Measurements from ENCODE around the gene DOK7. TPM values are rescaled to one million over a fixed set of nuclear protein-coding genes. Genes with fewer than 3 reads are reported as not detected.

Gene DOK7, protein sequence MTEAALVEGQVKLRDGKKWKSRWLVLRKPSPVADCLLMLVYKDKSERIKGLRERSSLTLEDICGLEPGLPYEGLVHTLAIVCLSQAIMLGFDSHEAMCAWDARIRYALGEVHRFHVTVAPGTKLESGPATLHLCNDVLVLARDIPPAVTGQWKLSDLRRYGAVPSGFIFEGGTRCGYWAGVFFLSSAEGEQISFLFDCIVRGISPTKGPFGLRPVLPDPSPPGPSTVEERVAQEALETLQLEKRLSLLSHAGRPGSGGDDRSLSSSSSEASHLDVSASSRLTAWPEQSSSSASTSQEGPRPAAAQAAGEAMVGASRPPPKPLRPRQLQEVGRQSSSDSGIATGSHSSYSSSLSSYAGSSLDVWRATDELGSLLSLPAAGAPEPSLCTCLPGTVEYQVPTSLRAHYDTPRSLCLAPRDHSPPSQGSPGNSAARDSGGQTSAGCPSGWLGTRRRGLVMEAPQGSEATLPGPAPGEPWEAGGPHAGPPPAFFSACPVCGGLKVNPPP
- not detected for polyA plus RNA-seq (2013, experiment 1 of 4)
- polyA plus RNA-seq (2013, experiment 2 of 4) = 0.25 TPM
- polyA plus RNA-seq (2013, experiment 3 of 4) = 0.11 TPM
- polyA plus RNA-seq (2013, experiment 4 of 4) = 0.16 TPM

DNA sequence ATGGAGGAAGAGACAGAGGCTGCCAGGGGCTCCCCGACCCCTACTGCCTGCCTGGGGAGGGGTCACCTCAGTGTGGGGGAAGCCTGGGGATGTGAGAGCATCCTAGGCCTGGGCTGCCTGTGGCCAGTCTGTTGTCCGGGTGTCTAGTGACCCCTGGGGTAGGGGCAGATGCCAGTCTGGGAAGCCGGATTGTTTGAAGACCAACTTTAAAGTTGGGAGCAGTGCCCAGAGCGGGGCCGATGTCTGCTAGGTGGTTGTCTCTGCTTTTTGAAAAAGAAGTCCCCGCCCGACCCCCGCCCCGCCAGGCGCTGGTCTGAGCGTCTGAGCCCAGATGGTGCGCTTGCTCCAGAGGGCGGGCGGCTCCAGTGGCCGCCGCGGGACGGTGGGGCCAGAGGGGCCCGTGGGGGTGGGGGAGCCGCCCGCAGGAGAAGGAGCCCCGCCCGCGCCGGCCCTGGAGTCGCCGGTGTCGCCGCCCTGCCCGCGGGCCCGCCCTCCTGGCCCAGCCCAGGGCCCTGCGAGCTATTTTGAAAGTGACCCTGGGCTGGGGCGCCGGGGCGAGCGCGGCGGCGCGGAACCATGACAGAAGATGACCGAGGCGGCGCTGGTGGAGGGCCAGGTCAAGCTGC lies at the start of gene DOK7:
DOK7 (plus strand) TSS at position 517 of the 626 bp plus-strand sequence; CDS start at position 587, 70 bp downstream.
- WGBS, 2 experiments = 9% methylated on average over 44 of the region's 44 CpGs
- H3K4me3 ChIP-seq (ENCODE audit: insufficient read depth, low read depth, low read length) = peak within 1 kb of the TSS; percentile 16
- no peaks in the 10 kb centered on the region for H3K36me3 ChIP-seq (ENCODE audit: control insufficient read depth, insufficient read depth, low read length)
- no peaks in the 10 kb centered on the region for H3K9me3 ChIP-seq (ENCODE audit: control insufficient read depth, low read length)
- H3K27ac ChIP-seq (ENCODE audit: insufficient read depth, low read depth, low read length, poor library complexity, severe bottlenecking) = no peak within 1 kb of the TSS
- H3K4me1 ChIP-seq (ENCODE audit: control insufficient read depth, insufficient read depth, low read length) = peaks cover 10% of the 10 kb centered on the region
- H3K27me3 ChIP-seq (ENCODE audit: control insufficient read depth, insufficient read depth, low read length, poor library complexity, severe bottlenecking) = peaks cover 44% of the 10 kb centered on the region

DNA sequence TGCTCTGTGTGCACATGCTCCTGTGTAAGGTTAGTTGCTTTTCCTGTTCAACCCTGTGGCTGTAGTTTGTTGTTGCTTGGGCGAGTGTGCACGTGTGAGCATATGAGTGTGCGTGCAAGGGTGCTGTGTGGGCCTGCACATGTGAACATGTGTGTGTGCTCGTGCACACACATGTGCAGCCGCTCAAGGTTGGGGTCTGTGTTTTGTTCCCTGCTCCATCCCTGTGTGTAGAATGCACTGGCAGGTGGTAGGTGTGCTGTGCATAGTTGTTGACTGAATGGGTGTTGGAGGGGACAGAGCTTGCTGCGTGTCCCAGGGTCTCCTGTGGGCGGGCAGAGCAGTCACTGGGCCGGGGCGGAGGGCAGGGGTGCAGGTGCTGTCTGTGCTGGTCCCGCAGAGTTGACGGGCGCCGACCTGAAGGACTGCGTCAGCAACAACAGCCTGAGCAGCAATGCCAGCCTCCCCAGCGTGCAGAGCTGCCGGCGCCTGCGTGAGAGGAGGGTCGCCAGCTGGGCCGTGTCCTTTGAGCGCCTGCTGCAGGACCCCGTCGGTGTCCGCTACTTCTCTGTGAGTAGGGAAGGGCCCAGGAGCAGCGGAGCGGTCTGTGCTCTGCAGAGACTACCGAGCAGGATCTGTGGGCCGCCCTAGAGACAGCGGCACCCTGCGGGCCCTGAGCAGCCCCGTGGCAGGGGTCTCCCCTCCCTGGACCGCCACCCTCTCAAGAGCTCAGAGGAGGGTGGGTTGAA lies 49.3 kb upstream of the DOK7 start:
- Histone ChIP-seq H3K4me1 (ENCODE audit: control insufficient read depth, insufficient read depth, low read length) (peaks cover 26% of the 10 kb centered on the region), H3K27ac (ENCODE audit: insufficient read depth, low read depth, low read length, poor library complexity, severe bottlenecking) (peak overlapping the region; percentile 61), H3K9me3 (ENCODE audit: control insufficient read depth, low read length) (no peaks in the 10 kb centered on the region), H3K36me3 (ENCODE audit: control insufficient read depth, insufficient read depth, low read length) (peaks cover 7% of the 10 kb centered on the region), H3K27me3 (ENCODE audit: control insufficient read depth, insufficient read depth, low read length, poor library complexity, severe bottlenecking) (no peaks in the 10 kb centered on the region), H3K4me3 (ENCODE audit: insufficient read depth, low read depth, low read length) (no peak overlapping the region)
- WGBS, 2 experiments = 87% methylated on average over 32 of the region's 32 CpGs

DNA sequence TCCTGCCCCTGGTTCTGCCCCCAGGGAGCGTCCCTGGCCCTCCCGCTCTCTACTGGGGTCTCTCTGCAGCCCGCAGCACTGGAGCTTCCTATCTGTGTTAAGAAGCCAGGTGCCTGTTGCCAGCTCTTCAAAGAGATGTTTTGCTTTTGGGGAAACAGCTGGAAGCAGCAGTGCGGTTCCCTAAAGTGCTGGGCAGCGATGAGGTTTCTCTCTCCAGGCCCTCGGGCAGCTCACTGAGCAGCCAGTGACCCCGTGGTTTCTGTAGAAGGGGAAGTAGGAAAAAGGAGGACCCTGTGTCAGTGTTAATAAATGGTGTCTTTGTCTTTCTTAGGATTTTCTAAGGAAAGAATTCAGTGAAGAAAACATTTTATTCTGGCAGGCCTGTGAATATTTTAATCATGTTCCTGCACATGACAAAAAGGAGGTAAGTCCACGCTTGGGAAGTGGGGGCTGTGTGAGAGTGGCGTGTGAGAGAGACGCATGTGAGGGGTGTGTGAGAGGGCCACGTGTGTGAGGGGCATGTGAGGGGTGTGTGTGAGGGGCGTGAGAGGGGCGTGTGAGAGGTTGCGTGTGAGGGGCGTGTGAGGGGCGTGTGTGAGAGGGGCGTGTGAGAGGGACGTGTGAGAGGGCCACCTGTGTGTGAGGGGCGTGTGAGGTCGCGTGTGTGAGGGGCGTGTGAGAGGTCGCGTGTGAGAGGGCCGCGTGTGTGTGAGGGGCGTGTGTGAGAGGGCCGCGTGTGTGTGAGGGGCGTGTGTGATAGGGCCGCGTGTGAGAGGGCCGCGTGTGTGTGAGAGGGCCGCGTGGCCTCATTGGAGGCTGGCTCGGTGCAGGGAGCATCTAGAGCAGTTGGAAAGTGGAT lies 48.5 kb upstream of the DOK7 start:
- Histone ChIP-seq H3K27ac (ENCODE audit: insufficient read depth, low read depth, low read length, poor library complexity, severe bottlenecking) (peak overlapping the region; percentile 61), H3K27me3 (ENCODE audit: control insufficient read depth, insufficient read depth, low read length, poor library complexity, severe bottlenecking) (no peaks in the 10 kb centered on the region), H3K4me1 (ENCODE audit: control insufficient read depth, insufficient read depth, low read length) (peaks cover 19% of the 10 kb centered on the region), H3K9me3 (ENCODE audit: control insufficient read depth, low read length) (no peaks in the 10 kb centered on the region), H3K4me3 (ENCODE audit: insufficient read depth, low read depth, low read length) (no peak overlapping the region), H3K36me3 (ENCODE audit: control insufficient read depth, insufficient read depth, low read length) (peaks cover 7% of the 10 kb centered on the region)
- WGBS, 2 experiments = 94% methylated on average over 37 of the region's 37 CpGs

DNA sequence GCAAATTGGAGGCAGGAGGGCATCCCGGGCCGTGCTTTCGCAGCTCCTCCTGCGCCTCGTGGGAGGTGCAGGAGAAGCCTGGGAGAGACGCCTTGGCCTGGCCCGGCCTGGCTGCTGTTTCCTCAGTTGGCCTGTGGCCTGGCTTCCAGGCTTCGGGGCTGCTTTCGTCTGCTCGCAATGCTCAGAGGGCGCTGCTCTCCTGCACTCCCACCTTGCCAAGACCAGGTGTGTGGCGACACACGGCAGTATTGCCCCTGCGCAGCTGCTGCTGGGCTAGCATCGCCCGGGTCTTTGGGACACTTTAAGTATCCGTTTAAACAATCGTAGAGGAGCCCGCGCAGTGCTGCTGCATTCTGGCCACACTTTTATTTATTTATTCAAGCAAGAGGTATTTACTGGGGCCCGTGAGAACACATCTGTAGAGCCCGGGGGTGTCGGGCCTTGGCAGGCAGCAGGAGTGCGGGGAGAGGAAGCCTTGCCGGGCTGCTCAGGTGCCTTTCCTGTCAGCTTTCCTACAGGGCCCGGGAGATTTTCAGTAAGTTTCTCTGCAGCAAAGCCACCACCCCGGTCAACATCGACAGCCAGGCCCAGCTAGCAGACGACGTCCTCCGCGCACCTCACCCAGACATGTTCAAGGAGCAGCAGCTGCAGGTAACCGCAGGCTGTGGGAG lies 47.5 kb upstream of the DOK7 start:
- Histone ChIP-seq H3K27me3 (ENCODE audit: control insufficient read depth, insufficient read depth, low read length, poor library complexity, severe bottlenecking) (no peaks in the 10 kb centered on the region), H3K4me1 (ENCODE audit: control insufficient read depth, insufficient read depth, low read length) (peaks cover 16% of the 10 kb centered on the region), H3K9me3 (ENCODE audit: control insufficient read depth, low read length) (no peaks in the 10 kb centered on the region), H3K4me3 (ENCODE audit: insufficient read depth, low read depth, low read length) (no peak overlapping the region), H3K36me3 (ENCODE audit: control insufficient read depth, insufficient read depth, low read length) (peaks cover 7% of the 10 kb centered on the region), H3K27ac (ENCODE audit: insufficient read depth, low read depth, low read length, poor library complexity, severe bottlenecking) (no peak overlapping the region)
- 93 to 95% methylated on average over 33 of the region's 33 CpGs for WGBS, 2 experiments

DNA sequence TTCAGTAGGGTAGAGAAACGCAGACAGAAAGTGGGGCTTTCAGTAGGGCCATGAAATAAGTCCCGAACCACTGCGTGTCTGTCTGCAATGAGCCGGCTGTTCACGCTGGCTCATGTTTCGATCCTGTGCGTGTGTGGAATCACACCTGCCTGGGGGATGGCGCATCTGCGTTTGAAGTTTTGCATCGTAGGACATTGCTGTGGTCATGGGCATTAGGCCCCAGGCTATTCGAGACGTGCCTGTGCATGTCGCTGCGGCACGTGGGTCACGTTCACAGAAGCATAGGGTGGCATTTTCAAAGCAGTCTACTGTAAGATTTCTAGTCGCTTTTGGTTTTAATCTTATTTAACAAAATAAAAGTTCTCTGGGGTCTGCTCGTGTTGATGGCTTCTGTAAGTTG lies 46.8 kb upstream of the DOK7 start:
- H3K36me3 ChIP-seq (ENCODE audit: control insufficient read depth, insufficient read depth, low read length) = peaks cover 7% of the 10 kb centered on the region
- H3K9me3 ChIP-seq (ENCODE audit: control insufficient read depth, low read length) = no peaks in the 10 kb centered on the region
- WGBS, 2 experiments = 91 to 92% methylated on average over 17 to 18 of the region's 18 CpGs
- H3K4me3 ChIP-seq (ENCODE audit: insufficient read depth, low read depth, low read length) = no peak overlapping the region
- H3K27me3 ChIP-seq (ENCODE audit: control insufficient read depth, insufficient read depth, low read length, poor library complexity, severe bottlenecking) = no peaks in the 10 kb centered on the region
- H3K4me1 ChIP-seq (ENCODE audit: control insufficient read depth, insufficient read depth, low read length) = peaks cover 16% of the 10 kb centered on the region
- H3K27ac ChIP-seq (ENCODE audit: insufficient read depth, low read depth, low read length, poor library complexity, severe bottlenecking) = no peak overlapping the region

DNA sequence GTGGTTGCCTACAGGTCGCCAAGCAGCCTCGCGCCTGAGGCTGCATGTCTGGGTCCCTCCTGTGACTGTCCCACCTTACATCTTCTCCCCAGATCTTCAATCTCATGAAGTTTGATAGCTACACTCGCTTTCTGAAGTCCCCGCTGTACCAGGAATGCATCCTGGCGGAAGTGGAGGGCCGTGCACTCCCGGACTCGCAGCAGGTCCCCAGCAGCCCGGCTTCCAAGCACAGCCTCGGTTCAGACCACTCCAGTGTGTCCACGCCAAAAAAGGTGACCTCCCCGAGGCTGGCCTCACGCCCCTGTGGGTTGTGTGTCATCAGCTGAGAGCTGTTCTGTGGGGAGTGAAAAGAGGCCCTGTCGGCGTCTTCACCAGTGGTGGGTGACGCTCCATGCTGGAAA lies 46.3 kb upstream of the DOK7 start:
- Histone ChIP-seq H3K4me1 (ENCODE audit: control insufficient read depth, insufficient read depth, low read length) (peaks cover 15% of the 10 kb centered on the region), H3K27me3 (ENCODE audit: control insufficient read depth, insufficient read depth, low read length, poor library complexity, severe bottlenecking) (no peaks in the 10 kb centered on the region), H3K36me3 (ENCODE audit: control insufficient read depth, insufficient read depth, low read length) (peaks cover 7% of the 10 kb centered on the region), H3K27ac (ENCODE audit: insufficient read depth, low read depth, low read length, poor library complexity, severe bottlenecking) (no peak overlapping the region), H3K9me3 (ENCODE audit: control insufficient read depth, low read length) (no peaks in the 10 kb centered on the region), H3K4me3 (ENCODE audit: insufficient read depth, low read depth, low read length) (no peak overlapping the region)
- 94 to 96% methylated on average over 17 of the region's 17 CpGs for WGBS, 2 experiments

DNA sequence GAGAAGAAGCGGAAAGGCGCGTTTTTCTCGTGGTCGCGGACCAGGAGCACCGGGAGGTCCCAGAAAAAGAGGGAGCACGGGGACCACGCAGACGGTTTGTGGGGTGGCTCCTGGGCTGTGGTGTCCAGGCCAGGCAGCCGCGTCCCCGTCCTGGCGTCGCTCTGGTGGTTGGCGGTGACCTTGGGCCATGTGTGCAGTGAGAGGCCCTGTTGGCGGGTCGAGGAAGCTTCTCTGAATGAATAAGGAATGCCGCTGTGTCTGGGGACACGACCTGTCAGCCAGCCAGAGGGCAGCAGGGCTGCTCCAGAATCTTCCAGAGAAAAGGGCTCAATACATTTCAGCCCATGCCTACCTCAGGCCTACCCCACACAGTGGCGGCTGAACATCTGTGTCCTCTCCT lies 45.7 kb upstream of the DOK7 start:
- H3K36me3 ChIP-seq (ENCODE audit: control insufficient read depth, insufficient read depth, low read length) = peaks cover 7% of the 10 kb centered on the region
- WGBS, 2 experiments = 95 to 96% methylated on average over 21 of the region's 21 CpGs
- no peak overlapping the region for H3K27ac ChIP-seq (ENCODE audit: insufficient read depth, low read depth, low read length, poor library complexity, severe bottlenecking)
- peaks cover 9% of the 10 kb centered on the region for H3K4me1 ChIP-seq (ENCODE audit: control insufficient read depth, insufficient read depth, low read length)
- no peak overlapping the region for H3K4me3 ChIP-seq (ENCODE audit: insufficient read depth, low read depth, low read length)
- no peaks in the 10 kb centered on the region for H3K27me3 ChIP-seq (ENCODE audit: control insufficient read depth, insufficient read depth, low read length, poor library complexity, severe bottlenecking)
- H3K9me3 ChIP-seq (ENCODE audit: control insufficient read depth, low read length) = no peaks in the 10 kb centered on the region

DNA sequence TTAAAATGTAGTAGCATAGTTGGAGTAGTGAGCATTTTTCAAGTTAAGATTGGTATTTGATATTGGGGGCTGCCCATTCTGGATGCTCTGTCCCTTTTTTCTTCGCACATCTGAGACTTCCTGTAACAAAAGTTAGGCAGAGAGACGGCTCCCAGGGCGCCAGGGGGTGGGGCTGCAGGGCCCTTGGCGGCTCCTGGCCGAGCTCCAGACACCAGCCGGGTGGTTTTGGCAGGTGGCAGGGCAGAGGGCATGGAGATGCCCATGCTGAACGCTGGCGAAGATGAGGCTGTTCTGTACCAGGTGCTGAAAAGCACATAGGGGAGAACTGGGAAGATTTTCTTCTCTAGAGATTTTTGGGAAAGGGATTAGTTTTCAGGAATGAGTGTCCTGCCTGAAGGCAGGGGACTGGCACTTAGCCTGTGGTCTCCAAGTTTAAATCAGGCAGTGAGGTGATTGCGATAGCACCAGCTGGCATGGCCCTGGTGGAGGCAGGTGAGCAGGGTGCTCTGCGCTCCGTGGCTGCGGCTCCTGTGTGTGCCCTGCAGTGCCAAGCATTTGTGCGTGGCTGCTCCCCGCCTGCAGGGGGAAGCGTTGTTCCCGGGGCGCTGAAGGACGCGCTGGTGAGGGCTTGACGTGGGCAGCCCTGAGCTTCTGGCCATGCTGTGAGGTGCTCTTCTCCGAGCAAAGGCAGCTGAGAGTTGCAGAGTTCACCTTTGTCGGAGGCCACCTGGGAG lies 44.9 kb upstream of the DOK7 start:
- H3K4me3 ChIP-seq (ENCODE audit: insufficient read depth, low read depth, low read length) = no peak overlapping the region
- H3K9me3 ChIP-seq (ENCODE audit: control insufficient read depth, low read length) = no peaks in the 10 kb centered on the region
- H3K27ac ChIP-seq (ENCODE audit: insufficient read depth, low read depth, low read length, poor library complexity, severe bottlenecking) = no peak overlapping the region
- peaks cover 8% of the 10 kb centered on the region for H3K4me1 ChIP-seq (ENCODE audit: control insufficient read depth, insufficient read depth, low read length)
- peaks cover 7% of the 10 kb centered on the region for H3K36me3 ChIP-seq (ENCODE audit: control insufficient read depth, insufficient read depth, low read length)
- WGBS, 2 experiments = 91 to 93% methylated on average over 22 of the region's 22 CpGs
- H3K27me3 ChIP-seq (ENCODE audit: control insufficient read depth, insufficient read depth, low read length, poor library complexity, severe bottlenecking) = no peaks in the 10 kb centered on the region
